ENCODE data around the gene HSP90AA1.

The HSP90AA1 gene

GRCh38 chr14:102058146-102058545 is 28.7 kb downstream of the HSP90AA1 start:
- TF ChIP-seq, protein P1, sequence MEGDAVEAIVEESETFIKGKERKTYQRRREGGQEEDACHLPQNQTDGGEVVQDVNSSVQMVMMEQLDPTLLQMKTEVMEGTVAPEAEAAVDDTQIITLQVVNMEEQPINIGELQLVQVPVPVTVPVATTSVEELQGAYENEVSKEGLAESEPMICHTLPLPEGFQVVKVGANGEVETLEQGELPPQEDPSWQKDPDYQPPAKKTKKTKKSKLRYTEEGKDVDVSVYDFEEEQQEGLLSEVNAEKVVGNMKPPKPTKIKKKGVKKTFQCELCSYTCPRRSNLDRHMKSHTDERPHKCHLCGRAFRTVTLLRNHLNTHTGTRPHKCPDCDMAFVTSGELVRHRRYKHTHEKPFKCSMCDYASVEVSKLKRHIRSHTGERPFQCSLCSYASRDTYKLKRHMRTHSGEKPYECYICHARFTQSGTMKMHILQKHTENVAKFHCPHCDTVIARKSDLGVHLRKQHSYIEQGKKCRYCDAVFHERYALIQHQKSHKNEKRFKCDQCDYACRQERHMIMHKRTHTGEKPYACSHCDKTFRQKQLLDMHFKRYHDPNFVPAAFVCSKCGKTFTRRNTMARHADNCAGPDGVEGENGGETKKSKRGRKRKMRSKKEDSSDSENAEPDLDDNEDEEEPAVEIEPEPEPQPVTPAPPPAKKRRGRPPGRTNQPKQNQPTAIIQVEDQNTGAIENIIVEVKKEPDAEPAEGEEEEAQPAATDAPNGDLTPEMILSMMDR (IDR thresholded peaks at IDR 0.05; ENCODE audit: extremely low read depth, missing control alignments), result no peak
- DNase-seq (ENCODE audit: low spot score), result no peak

GRCh38 chr14:102057480-102058114 is 29.2 kb downstream of the HSP90AA1 start:
- TF ChIP-seq, protein P1 (IDR thresholded peaks at IDR 0.05; ENCODE audit: extremely low read depth, missing control alignments), result no peak
- DNase-seq (ENCODE audit: low spot score), result no peak

DNA sequence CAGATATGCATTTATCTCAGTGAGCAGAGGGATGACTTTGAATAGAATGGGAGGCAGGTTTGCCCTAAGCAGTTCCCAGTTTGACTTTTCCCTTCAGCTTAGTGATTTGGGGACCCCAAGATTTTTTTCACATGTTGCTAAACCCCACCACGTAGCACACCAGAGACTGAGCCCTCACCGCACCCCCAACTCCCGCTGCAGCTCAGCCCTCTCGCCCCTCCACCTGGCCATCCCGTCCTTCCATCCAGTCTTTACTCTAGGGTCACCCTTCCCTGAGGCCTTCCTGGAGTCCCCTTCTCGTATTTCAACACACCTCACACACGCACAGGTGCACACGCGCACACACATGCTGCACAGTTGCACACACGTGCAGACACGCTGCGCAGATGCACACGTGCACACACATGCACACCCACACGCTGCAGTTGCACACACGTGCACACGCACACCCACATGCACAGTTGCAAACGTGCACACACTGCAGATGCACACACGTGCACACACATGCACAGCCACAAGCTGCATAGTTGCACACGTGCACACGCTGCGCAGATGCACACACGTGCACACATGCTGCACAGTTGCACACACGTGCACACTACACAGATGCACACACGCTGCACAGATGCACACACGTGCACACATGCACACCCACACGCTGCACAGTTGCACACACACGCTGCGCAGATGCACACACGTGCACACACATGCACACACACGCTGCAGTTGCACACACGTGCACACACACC is 30.0 kb downstream of the HSP90AA1 start:
- no peak for DNase-seq (ENCODE audit: low spot score)
- TF ChIP-seq, protein P1 (IDR thresholded peaks at IDR 0.05; ENCODE audit: extremely low read depth, missing control alignments), result no peak

GRCh38 chr14:102055181-102055901 is 31.5 kb downstream of the HSP90AA1 start:
- DNase-seq (ENCODE audit: low spot score), result no peak
- TF ChIP-seq, protein P1 (IDR thresholded peaks at IDR 0.05; ENCODE audit: extremely low read depth, missing control alignments), result no peak

- TF ChIP-seq, protein P1 (IDR thresholded peaks at IDR 0.05; ENCODE audit: extremely low read depth, missing control alignments), result no peak
- no peak for DNase-seq (ENCODE audit: low spot score)
Observed at GRCh38 chr14:102052522-102052921, 34.3 kb downstream of the HSP90AA1 start.

DNA sequence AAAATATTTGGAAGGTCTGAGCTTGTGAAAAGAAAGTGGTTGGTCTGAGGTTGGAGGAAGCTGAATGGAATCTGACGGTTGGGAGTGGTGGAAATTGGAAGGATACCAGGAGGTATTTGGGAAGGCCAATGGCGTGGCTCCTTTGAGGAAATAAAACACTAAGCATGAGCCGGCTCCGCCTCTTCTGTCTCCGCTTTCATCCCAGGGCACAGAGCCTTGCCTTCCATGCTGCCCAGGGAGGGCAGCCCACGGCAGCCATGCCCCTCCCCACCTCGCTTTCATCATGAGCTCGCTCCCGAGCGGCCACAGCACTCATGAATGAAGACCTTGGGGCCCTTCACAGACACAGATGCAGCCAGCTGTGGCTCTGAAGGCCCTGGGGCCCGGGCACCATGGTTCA is 36.2 kb downstream of the HSP90AA1 start:
- TF ChIP-seq, protein P1 (IDR thresholded peaks at IDR 0.05; ENCODE audit: extremely low read depth, missing control alignments), result no peak
- no peak for DNase-seq (ENCODE audit: low spot score)

DNA sequence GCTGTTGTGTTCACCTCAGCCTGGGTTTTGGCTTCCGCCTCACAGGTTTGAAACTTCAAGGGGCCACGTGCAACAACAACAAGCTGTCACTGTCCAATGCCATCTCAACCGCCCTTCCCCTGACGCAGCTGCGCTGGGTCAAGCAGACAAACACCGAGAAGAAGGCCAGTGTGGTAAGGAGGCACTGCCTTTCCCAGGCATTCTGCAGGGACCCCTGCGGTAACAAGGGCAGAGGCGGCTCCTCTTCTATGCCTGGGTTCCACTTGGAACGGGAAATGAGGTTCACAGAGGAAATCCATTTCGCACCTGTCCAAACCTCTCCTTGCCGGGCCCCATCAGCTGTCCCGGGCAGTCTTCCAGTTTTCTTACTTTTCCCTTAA is 36.8 kb downstream of the HSP90AA1 start:
- TF ChIP-seq, protein P1 (IDR thresholded peaks at IDR 0.05; ENCODE audit: extremely low read depth, missing control alignments), result no peak
- DNase-seq (ENCODE audit: low spot score), result no peak

All from GM20000 (cell line).